ENCODE measurements around the gene RPTOR.

DNA sequence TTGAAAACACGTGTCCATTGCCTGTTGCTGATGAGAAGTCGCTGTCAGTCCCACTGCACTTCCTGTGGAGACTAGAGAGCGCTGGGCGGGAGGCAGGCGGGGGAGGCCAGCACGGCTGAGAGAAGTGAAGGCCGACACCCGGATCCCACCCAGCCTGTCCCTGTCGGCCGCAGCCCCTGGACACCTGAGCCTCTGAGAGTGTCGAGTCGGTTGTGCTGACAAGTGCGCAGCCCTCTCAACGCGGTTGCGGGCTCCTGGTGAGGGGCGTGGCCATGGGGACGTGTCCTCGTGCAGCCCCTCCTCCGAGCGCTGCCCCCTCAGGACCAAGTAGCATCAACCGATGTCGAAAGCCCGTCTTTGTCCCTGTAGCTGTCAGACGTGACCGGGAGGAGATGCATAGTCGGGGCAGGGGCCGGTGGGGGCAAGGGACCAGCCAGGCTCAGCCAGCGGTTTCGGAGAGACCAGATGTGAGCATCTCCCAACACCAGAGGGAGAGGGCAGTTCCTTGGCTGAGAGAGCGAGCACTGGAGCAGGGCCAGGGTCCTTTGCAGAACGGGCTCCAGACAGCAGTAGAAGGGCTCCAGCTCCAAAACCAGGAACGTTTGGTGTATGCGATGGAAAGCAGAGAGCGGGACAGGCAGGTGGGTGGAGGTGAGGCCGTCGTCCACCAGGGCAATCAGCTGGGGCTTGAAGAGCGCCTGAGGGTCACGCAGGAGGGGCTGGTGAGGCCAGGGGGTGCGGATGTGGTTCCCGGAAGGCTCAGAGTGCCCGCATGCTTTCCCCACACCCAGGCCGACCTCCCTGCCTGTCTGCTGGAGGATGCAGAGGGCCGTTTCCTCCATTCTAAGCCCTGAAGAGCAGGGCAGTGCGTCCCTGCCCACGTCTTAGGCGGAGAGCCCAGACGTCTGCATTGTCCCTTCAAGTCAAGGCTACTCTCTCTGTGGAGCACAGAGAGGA, 403.7 kb downstream of the RPTOR start:
- TF ChIP-seq, protein P1, sequence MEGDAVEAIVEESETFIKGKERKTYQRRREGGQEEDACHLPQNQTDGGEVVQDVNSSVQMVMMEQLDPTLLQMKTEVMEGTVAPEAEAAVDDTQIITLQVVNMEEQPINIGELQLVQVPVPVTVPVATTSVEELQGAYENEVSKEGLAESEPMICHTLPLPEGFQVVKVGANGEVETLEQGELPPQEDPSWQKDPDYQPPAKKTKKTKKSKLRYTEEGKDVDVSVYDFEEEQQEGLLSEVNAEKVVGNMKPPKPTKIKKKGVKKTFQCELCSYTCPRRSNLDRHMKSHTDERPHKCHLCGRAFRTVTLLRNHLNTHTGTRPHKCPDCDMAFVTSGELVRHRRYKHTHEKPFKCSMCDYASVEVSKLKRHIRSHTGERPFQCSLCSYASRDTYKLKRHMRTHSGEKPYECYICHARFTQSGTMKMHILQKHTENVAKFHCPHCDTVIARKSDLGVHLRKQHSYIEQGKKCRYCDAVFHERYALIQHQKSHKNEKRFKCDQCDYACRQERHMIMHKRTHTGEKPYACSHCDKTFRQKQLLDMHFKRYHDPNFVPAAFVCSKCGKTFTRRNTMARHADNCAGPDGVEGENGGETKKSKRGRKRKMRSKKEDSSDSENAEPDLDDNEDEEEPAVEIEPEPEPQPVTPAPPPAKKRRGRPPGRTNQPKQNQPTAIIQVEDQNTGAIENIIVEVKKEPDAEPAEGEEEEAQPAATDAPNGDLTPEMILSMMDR (IDR thresholded peaks at IDR 0.05; ENCODE audit: low read depth, low read length), result no peak
- TF ChIP-seq EZH2phosphoT487 (IDR thresholded peaks at IDR 0.05; ENCODE audit: low read depth), result no peak
